ENCODE results near the gene CYP19A1. TPM values are rescaled to one million over a fixed set of nuclear protein-coding genes. Genes with fewer than 3 reads are reported as not detected.

CYP19A1 gene
- total and polyA plus RNA-seq, 2 donors (not counting 1 experiment from before 2014, with no cell fraction given): not detected

DNA sequence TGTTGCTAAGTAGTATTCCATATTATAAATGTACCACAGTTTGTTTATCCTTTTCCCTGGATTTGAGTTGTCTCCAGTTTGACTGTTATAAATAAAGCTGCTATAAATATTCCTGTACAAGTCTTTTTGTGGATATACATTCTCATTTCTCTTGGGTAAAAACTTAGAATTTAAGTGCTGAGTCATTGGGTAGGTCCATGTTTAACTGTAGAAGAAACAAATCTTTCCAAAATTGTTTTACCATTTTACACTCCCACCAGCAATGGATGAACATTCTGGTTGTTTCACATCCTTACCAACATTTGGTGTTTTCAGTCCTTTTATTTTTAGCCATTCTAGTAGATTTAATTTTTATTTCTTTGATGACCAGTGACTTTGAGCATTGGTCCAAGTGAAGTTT, 169.7 kb downstream of the CYP19A1 start:
- no peak for TF ChIP-seq EZH2 (IDR thresholded peaks at IDR 0.05; ENCODE audit: borderline replicate concordance, insufficient read depth, low read depth, low read length, poor library complexity, severe bottlenecking)
- TF ChIP-seq, protein P1, sequence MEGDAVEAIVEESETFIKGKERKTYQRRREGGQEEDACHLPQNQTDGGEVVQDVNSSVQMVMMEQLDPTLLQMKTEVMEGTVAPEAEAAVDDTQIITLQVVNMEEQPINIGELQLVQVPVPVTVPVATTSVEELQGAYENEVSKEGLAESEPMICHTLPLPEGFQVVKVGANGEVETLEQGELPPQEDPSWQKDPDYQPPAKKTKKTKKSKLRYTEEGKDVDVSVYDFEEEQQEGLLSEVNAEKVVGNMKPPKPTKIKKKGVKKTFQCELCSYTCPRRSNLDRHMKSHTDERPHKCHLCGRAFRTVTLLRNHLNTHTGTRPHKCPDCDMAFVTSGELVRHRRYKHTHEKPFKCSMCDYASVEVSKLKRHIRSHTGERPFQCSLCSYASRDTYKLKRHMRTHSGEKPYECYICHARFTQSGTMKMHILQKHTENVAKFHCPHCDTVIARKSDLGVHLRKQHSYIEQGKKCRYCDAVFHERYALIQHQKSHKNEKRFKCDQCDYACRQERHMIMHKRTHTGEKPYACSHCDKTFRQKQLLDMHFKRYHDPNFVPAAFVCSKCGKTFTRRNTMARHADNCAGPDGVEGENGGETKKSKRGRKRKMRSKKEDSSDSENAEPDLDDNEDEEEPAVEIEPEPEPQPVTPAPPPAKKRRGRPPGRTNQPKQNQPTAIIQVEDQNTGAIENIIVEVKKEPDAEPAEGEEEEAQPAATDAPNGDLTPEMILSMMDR (IDR thresholded peaks at IDR 0.05): no peak
- Mint-ChIP-seq H3K4me1 (no peaks in the 10 kb centered on the region), H3K27me3 (peaks cover 33% of the 10 kb centered on the region), H3K9me3 (ENCODE audit: insufficient read depth) (no peaks in the 10 kb centered on the region), H3K4me3 (no peak overlapping the region), H3K27ac (no peak overlapping the region)
- POLR2A ChIA-PET: no interaction called here
- CTCF ChIA-PET: interaction anchor here (1.0 to 1.1 kb wide), 2 partner anchors 9 to 213 kb away, joined by 3 read pairs; no protein-coding TSS in a partner anchor
- Histone ChIP-seq H3K27ac (ENCODE audit: low read length in 2 of 2) (no peak overlapping the region), H3K9ac (ENCODE audit: low read length) (no peak overlapping the region), H3K9me3 (ENCODE audit: control extremely low read depth in 1 of 3, control insufficient read depth in 2 of 3, insufficient read depth in 1 of 3, low read length in 2 of 3) (no peaks in the 10 kb centered on the region), H3K4me1 (ENCODE audit: control insufficient read depth in 2 of 2, insufficient read depth in 2 of 2, low read length in 2 of 2) (no peaks in the 10 kb centered on the region), H3K27me3 (replicated peaks in 1 of 4; ENCODE audit: control extremely low read depth in 1 of 4, control insufficient read depth in 3 of 4, insufficient read depth in 4 of 4, low read length in 3 of 4) (peaks cover 0 to 5% (median 4%) of the 10 kb centered on the region in 4 experiments), H3K4me3 (ENCODE audit: control extremely low read depth in 1 of 5, extremely low read depth in 1 of 5, insufficient read depth in 1 of 5, low read depth in 2 of 5, low read length in 4 of 5) (no peak overlapping the region), H4K20me1 (ENCODE audit: control insufficient read depth, insufficient read depth, low read length, poor library complexity, severe bottlenecking) (no peaks in the 10 kb centered on the region), H2AFZ (ENCODE audit: insufficient read depth, low read depth, low read length, poor library complexity, severe bottlenecking) (no peak overlapping the region), H3K79me2 (ENCODE audit: control insufficient read depth, insufficient read depth, low read length) (no peaks in the 10 kb centered on the region), H3K36me3 (replicated peaks in 1 of 2; ENCODE audit: control extremely low read depth in 1 of 2, control insufficient read depth in 1 of 2, extremely low read depth in 1 of 2, insufficient read depth in 2 of 2, low read length in 1 of 2) (no peaks in the 10 kb centered on the region), H3K4me2 (replicated peaks; ENCODE audit: low read depth, low read length, poor library complexity, severe bottlenecking) (no peak overlapping the region)
- no peak for ATAC-seq (ENCODE audit: low read depth)
- intact Hi-C loops (cut with micrococcal nuclease): no loop called here
- DNase-seq: no peak

DNA sequence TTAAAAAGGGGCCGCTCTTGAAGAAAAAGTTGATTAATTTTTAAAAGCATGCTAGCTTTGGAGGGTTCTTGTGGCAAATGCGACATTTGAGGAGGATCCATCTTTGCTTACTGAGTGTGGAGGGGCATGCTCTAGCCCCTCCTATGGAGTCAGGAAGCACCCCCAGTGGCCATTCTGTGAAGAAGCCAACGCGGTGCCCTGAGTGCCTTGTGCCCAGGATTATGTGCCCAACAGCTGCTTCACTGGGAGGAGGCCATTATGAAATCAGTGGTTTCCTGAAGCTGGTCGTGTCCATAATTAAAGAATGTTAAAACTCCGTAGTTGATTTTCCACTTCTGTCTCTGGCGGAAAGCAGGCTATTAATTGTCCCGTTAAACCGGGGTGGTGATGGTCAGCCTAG, 174.6 kb downstream of the CYP19A1 start:
- Mint-ChIP-seq H3K9me3 (ENCODE audit: insufficient read depth) (no peaks in the 10 kb centered on the region), H3K27me3 (peaks cover 22% of the 10 kb centered on the region), H3K4me3 (no peak overlapping the region), H3K4me1 (peaks cover 1% of the 10 kb centered on the region), H3K27ac (no peak overlapping the region)
- 65% methylated on average over 8 of the region's 9 CpGs for WGBS (ENCODE audit: insufficient coverage)
- Histone ChIP-seq H2AFZ (ENCODE audit: insufficient read depth, low read depth, low read length, poor library complexity, severe bottlenecking) (no peak overlapping the region), H3K4me2 (replicated peaks; ENCODE audit: low read depth, low read length, poor library complexity, severe bottlenecking) (no peak overlapping the region), H4K20me1 (ENCODE audit: control insufficient read depth, insufficient read depth, low read length, poor library complexity, severe bottlenecking) (no peaks in the 10 kb centered on the region), H3K9ac (ENCODE audit: low read length) (no peak overlapping the region), H3K4me3 (ENCODE audit: control extremely low read depth in 1 of 5, extremely low read depth in 1 of 5, insufficient read depth in 1 of 5, low read depth in 2 of 5, low read length in 4 of 5) (no peak overlapping the region), H3K4me1 (ENCODE audit: control insufficient read depth in 2 of 2, insufficient read depth in 2 of 2, low read length in 2 of 2) (no peaks in the 10 kb centered on the region), H3K27ac (ENCODE audit: low read length in 2 of 2) (no peak overlapping the region), H3K36me3 (replicated peaks in 1 of 2; ENCODE audit: control extremely low read depth in 1 of 2, control insufficient read depth in 1 of 2, extremely low read depth in 1 of 2, insufficient read depth in 2 of 2, low read length in 1 of 2) (no peaks in the 10 kb centered on the region), H3K27me3 (replicated peaks in 1 of 4; ENCODE audit: control extremely low read depth in 1 of 4, control insufficient read depth in 3 of 4, insufficient read depth in 4 of 4, low read length in 3 of 4) (peaks cover 0 to 6% (median 3%) of the 10 kb centered on the region in 4 experiments), H3K9me3 (ENCODE audit: control extremely low read depth in 1 of 3, control insufficient read depth in 2 of 3, insufficient read depth in 1 of 3, low read length in 2 of 3) (no peaks in the 10 kb centered on the region), H3K79me2 (ENCODE audit: control insufficient read depth, insufficient read depth, low read length) (no peaks in the 10 kb centered on the region)
- DNase-seq (no peak), ATAC-seq (ENCODE audit: low read depth) (no peak)
- CTCF ChIA-PET: interaction anchor here (0.8 to 5.0 kb wide), 18 partner anchors 8 to 613 kb away, joined by 3 to 59 read pairs (median 6); no protein-coding TSS in a partner anchor
- intact Hi-C loops (cut with micrococcal nuclease): no loop called here
- POLR2A ChIA-PET: no interaction called here
- no peak for TF ChIP-seq EZH2 (IDR thresholded peaks at IDR 0.05; ENCODE audit: borderline replicate concordance, insufficient read depth, low read depth, low read length, poor library complexity, severe bottlenecking)
- TF ChIP-seq, protein P1 (IDR thresholded peaks at IDR 0.05): no peak
